ENCODE data around the gene MRRF. TPM values are rescaled to one million over a fixed set of nuclear protein-coding genes. Genes with fewer than 3 reads are reported as not detected.

The MRRF gene
- total RNA-seq, 2 donors from 2014 or later, result 16.9 to 36.8 TPM

- H3K27ac ChIP-seq, result no peak overlapping the region
- no peak for ATAC-seq (ENCODE audit: insufficient number of reproducible peaks, low FRiP score, low read depth)
- H3K27me3 ChIP-seq (replicated peaks; ENCODE audit: insufficient read depth), result no peaks in the 10 kb centered on the region
- no peaks in the 10 kb centered on the region for H3K4me1 ChIP-seq (ENCODE audit: control insufficient read depth in 1 of 2, low read depth in 2 of 2)
- DNase-seq (ENCODE audit: low spot score), result no peak
- H3K36me3 ChIP-seq, result no peaks in the 10 kb centered on the region
- TF ChIP-seq CTCF (IDR thresholded peaks at IDR 0.05), result no peak
- no peaks in the 10 kb centered on the region for H3K9me3 ChIP-seq
- H3K4me3 ChIP-seq, result no peak overlapping the region
Observed at GRCh38 chr9:122294531-122294930, 29.8 kb downstream of the MRRF start.

- TF ChIP-seq CTCF (IDR thresholded peaks at IDR 0.05), result no peak
- no peak for DNase-seq (ENCODE audit: low spot score)
- H3K36me3 ChIP-seq, result no peaks in the 10 kb centered on the region
Observed at GRCh38 chr9:122297512-122297911, 32.8 kb downstream of the MRRF start.

GRCh38 chr9:122302237-122303093, 37.8 kb downstream of the MRRF start:
- peaks cover 9% of the 10 kb centered on the region for H3K36me3 ChIP-seq
- no peaks in the 10 kb centered on the region for H3K27me3 ChIP-seq (replicated peaks; ENCODE audit: insufficient read depth)
- no peak for ATAC-seq (ENCODE audit: insufficient number of reproducible peaks, low FRiP score, low read depth)
- no peaks in the 10 kb centered on the region for H3K4me1 ChIP-seq (ENCODE audit: control insufficient read depth in 1 of 2, low read depth in 2 of 2)
- no peak for DNase-seq (ENCODE audit: low spot score)
- no peak overlapping the region for H3K27ac ChIP-seq
- no peak overlapping the region for H3K4me3 ChIP-seq
- no peak for TF ChIP-seq CTCF (IDR thresholded peaks at IDR 0.05)
- no peaks in the 10 kb centered on the region for H3K9me3 ChIP-seq

More at GRCh38 chr9:122297512-122297911, 32.8 kb downstream of the MRRF start:
- Histone ChIP-seq H3K9me3 (no peaks in the 10 kb centered on the region), H3K4me1 (ENCODE audit: control insufficient read depth in 1 of 2, low read depth in 2 of 2) (no peaks in the 10 kb centered on the region), H3K27ac (no peak overlapping the region), H3K27me3 (replicated peaks; ENCODE audit: insufficient read depth) (no peaks in the 10 kb centered on the region), H3K4me3 (no peak overlapping the region)
- ATAC-seq (ENCODE audit: insufficient number of reproducible peaks, low FRiP score, low read depth), result no peak

GRCh38 chr9:122307061-122307460, 42.4 kb downstream of the MRRF start:
- DNase-seq (ENCODE audit: low spot score) (no peak), ATAC-seq (ENCODE audit: insufficient number of reproducible peaks, low FRiP score, low read depth) (no peak)
- no peak for TF ChIP-seq CTCF (IDR thresholded peaks at IDR 0.05)
- peaks cover 10% of the 10 kb centered on the region for H3K36me3 ChIP-seq
- H3K27ac ChIP-seq, result no peak overlapping the region
- no peaks in the 10 kb centered on the region for H3K4me1 ChIP-seq (ENCODE audit: control insufficient read depth in 1 of 2, low read depth in 2 of 2)
- H3K4me3 ChIP-seq, result no peak overlapping the region
- H3K27me3 ChIP-seq (replicated peaks; ENCODE audit: insufficient read depth), result no peaks in the 10 kb centered on the region
- no peaks in the 10 kb centered on the region for H3K9me3 ChIP-seq

GRCh38 chr9:122307925-122308324, 43.2 kb downstream of the MRRF start:
- no peaks in the 10 kb centered on the region for H3K9me3 ChIP-seq
- peaks cover 11% of the 10 kb centered on the region for H3K36me3 ChIP-seq
- no peaks in the 10 kb centered on the region for H3K4me1 ChIP-seq (ENCODE audit: control insufficient read depth in 1 of 2, low read depth in 2 of 2)
- no peak for ATAC-seq (ENCODE audit: insufficient number of reproducible peaks, low FRiP score, low read depth)
- no peak for DNase-seq (ENCODE audit: low spot score)
- H3K4me3 ChIP-seq, result no peak overlapping the region
- no peaks in the 10 kb centered on the region for H3K27me3 ChIP-seq (replicated peaks; ENCODE audit: insufficient read depth)
- H3K27ac ChIP-seq, result no peak overlapping the region
- no peak for TF ChIP-seq CTCF (IDR thresholded peaks at IDR 0.05)

All from thoracic aorta (tissue), 2 donors.